Epidermal melanocyte (primary cell): ENCODE results near the gene RALGAPA1.
"Not testable (repeated sequence)": the region's sequence is repeated elsewhere in the genome, so short reads cannot be mapped to it uniquely, and the experiment has no call there.

Source experiments
- DNase-seq: peaks from one replicate; pipeline ENCODE4 v3.0.0; 2011; ENCODE audit warnings: low spot score; ENCODE audit not compliant: insufficient read length

Gene RALGAPA1

DNA sequence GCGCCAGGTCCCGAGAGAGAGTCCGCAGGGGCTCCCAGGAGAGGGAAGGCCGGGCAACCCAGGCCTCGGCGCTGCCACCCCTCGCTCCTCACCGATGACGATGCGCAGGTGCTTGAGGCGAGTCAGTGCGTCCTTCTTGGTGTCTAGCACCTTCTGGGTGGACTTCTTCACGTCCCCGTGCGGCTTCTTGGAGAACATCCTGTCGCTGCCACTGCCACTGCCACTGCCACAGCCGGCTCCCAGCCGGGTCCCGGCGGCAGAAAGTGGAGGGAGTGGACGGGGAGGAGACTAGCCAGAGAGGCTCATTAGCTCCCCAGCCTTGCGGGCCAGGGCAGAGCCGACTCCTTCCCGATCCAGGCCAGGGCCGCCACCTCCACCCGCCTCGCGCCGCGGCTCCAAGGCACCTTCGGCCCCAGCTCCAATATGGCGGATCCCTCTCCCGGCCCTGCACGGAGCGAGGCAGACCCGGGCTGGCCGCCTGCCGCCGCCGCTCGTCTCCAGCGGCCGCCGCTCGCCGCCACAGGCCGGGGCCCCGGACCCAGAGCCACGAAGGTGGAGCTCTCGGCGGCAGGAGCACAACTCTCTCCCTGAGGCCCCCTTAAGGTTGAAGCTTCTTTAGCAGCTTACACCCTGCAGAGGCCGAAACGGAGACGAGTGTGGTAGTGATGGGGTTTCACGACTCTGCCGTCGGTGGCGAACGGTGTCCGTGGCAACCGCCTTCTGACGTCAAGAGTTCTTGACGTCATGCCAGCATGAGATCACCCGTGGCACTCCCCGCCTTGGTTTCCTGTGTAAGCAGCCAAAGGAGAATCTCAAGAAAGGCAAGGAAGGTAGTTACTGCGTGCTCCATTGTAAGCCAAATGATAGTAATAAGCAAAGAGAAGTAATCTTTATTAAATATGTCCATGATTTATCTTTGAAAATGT, at the start of gene RALGAPA1:
TSS of gene RALGAPA1 (minus strand) at position 658 of the 926 bp plus-strand sequence. CDS start at position 198, 460 bp downstream.
- DNase-seq: peak; percentile 60

DNA sequence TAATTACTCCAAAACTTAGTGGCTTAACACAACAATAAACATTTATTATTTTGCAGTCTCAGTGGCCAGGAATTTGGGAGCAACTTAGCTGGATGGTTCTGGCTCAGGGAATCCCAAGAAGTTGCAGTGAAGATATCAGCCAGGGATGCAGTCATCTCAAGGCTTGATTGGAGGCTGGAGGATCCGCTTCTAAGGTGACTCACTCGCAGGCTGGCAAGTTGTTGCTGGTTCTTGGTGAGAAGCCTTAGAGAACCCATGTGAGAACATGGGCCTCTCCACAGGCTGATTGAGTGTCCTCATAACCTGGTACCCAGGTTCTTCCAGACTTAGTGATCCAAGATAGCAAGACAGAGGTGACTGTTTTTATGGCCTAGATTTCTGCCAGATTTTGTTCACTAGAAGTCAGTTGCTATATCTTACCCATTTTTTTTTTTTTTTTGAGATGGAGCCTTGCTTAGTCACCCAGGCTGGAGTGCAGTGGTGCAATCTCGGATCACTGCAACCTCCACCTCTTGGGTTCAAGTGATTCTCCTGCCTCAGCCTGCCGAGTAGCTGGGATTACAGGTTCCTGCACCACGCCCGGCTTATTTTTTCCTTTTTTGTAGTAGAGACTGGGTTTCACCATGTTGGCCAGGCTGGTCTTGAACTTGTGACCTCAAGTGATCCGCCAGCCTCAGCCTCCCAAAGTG, 49.6 kb upstream of the RALGAPA1 start:
- DNase-seq: no peak

DNA sequence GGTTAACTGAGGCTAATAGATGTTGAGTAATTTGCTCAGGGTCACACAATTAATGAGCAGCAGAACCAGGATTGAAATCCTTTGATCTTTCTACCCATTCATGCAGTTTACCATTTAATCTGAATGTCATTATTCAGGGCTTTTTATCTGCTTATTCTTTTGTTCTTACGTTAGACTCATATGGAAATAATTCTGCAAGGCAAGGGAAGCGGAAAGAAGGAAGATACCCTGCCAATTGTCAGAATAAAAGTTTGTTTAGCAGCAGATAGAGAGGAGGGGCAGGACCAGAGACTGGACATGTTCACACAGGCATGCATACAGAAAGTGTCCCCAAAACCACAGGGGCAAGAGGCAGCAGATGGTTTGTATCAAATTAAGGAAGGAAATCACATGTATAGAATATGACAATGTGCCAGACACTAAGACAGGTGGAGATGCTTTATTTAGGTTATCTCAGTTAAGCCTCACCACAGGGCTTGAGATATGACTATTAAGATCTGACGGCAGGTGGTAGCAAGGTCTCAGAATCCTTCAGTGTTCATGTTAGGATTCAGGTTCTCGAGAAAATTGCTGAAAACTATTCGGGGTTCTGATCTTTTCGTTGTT, 46.9 kb upstream of the RALGAPA1 start:
- DNase-seq: no peak

- DNase-seq: no peak
These were observed 45.7 kb upstream of the RALGAPA1 start for GRCh38 chr14:35854696-35855270.

DNA sequence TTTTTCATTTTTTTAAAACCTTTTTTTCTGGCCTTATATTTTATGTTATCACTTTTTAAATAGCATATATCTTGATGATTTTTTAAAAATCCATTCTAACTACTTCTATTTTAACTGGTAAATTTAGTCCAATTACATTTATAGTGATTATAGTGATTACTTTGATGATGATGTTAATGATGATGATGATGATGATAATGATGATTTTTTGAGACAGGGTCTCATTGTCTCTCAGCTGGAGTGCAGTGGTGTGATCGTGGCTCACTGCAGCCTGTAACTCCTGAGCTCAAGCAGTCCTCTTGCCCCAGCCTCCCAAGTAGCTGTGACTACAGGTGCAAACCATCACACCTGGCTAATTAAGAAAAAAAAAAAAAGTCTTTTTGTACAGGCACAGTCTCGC, 44.1 kb upstream of the RALGAPA1 start:
- no peak for DNase-seq

- no peak for DNase-seq
These were observed 42.7 kb upstream of the RALGAPA1 start for GRCh38 chr14:35851823-35852222.

DNA sequence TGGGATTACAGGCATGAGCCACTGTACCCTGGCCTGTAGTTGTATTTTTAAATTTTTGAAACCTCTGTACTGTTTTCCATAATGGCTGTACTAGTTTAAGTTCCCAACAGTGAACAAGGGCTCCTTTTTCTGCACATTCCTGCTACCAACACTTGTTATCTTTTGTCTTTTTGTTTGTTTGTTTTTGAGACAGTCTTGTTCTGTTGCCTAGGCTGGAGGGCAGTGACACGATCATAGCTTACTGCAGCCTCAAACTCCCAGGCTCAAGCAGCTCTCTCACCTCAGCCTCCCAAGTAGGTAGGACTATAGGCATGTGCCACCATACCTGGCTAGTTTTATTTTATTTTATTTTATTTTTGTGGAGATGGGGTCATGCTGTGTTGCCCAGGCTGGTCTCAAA, 40.0 kb upstream of the RALGAPA1 start:
- DNase-seq: no peak

GRCh38 chr14:35847636-35848035, 38.5 kb upstream of the RALGAPA1 start:
- DNase-seq: no peak

- no peak for DNase-seq
These were observed 35.4 kb upstream of the RALGAPA1 start for GRCh38 chr14:35844494-35844893.

DNA sequence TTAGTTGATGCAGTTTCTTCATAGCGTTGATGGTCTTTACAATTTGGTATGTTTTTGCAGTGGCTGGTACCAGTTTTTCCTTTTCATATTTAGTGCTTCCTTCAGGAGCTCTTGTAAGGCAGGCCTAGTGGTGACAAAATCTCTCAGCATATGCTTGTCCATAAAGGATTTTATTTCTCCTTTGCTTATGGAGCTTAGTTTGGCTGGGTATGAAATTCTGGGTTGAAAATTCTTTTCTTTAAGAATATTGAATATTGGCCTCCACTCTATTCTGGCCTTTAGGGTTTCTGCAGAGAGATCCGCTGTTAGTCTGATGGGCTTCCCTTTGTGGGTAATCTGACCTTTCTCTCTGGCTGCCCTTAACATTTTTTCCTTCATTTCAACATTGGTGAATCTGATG, 33.1 kb upstream of the RALGAPA1 start:
- DNase-seq: not testable (repeated sequence)

GRCh38 chr14:35841704-35842103, 32.6 kb upstream of the RALGAPA1 start:
- not testable (repeated sequence) for DNase-seq

- no peak for DNase-seq
These were observed 26.3 kb upstream of the RALGAPA1 start for GRCh38 chr14:35835208-35835982.

DNA sequence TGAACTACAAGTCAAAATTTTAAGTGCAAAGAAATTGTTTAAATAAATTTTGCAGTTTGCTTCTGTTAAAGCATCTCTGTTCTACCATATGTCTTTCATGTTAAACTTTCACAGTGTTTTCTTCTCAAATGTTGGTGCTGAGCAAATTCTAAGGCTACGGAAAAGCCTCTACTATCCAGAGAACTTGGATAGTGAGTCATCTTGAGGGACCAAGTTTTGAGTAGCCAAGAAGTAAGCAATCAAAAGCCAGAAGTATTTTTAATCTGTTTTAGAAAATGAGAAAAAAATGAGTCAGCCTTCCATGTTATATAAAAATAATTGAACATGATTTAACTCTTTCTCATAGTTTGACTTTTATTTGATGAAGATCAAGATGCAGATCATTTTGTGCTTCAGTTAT, 20.4 kb upstream of the RALGAPA1 start:
- DNase-seq: no peak

DNA sequence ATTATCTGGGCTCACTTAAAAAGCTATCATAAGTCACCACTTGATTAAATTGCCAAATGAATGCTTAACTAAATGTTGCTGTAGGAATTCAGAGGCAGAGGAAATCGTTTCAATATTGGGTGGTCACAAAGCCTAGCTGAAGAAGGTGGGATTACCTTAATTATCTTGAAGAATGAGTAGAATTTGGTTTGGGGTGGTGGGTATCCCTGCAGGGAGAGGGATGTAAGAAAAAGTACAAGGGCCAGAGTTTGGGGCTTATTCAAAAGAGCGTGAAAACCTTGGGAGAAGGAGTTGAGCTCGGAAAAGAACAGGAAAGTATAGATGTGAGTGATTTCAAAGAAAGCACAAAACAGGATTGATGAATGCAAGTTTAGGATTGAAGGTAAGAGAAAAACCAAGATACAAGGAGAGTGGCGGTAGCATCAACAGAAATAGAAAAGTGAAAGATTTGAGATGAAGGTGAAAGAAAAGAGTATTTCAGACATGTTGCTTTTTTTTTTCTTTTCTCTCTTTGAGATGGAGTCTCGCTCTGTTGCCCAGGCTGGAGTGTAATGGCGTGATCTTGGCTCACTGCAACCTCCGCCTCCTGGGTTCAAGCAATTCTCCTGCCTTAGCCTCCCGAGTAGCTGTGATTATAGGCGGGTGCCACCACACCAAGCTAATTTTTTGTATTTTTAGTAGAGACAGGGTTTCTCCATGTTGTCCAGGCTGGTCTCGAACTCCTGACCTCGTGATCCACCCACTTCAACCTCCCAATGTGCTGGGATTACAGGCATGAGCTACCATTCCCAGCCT, 18.8 kb upstream of the RALGAPA1 start:
- no peak for DNase-seq

DNA sequence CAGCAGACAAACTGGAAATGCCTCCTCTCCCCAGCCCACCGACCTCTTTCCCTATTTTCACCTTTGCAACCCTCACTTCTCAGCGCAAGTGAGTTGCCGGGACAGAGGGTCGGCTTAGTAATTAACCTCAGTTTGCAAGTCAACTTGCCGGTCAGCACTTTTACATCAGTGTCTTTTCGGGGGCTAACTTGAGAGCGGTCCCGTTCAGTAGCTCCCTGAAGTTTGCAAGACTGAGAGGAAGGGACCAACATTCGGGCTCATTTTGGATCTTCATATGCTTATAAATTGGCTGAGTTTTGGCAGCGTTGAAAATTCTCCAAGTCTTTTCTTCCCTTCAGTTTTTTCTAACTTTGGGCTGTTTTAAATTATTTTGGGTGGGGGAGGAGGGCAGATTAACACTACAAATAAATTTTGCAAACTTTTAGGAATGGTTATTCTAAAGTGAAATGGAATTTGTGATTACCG, 17.9 kb upstream of the RALGAPA1 start:
- no peak for DNase-seq

GRCh38 chr14:35826218-35826951, 17.3 kb upstream of the RALGAPA1 start, which contains the start of gene BRMS1L:
Gene BRMS1L, plus strand, starts transcription at chr14:35826338. Its CDS starts 179 bp downstream, at chr14:35826517.
- peak; percentile 95 for DNase-seq

GRCh38 chr14:35825968-35826217, 16.8 kb upstream of the RALGAPA1 start:
- no peak for DNase-seq

- not testable (repeated sequence) for DNase-seq
These were observed 15.5 kb upstream of the RALGAPA1 start for GRCh38 chr14:35824446-35825165.

DNA sequence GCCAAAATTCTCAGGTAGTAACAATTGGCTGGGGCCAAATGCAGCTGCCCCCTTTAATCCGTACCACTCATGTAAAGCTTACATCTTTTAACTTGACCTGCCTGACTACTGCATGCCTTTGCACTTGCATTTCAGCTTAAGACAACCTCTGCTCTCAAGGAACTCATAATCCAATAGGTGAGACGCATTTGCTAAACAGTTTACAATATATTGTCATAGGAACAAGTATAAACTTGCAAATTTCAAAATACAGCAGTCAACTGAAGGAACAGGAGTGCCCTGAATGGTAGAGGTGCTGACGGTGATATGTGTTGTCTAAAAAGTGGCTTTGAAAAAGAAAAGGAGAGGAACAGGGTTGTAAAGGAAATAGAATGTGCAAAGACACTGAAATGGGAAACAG, 13.4 kb upstream of the RALGAPA1 start:
- DNase-seq: no peak
